CD4-positive, alpha-beta T cell treated with Interleukin-6 at 100 ng/mL for 8 hours (primary cell): Measurements from ENCODE around the gene AGO3.
"Not testable (repeated sequence)": the region's sequence is repeated elsewhere in the genome, so short reads cannot be mapped to it uniquely, and the experiment has no call there.

ENCODE experiments used
- DNase-seq: peaks from one replicate; pipeline ENCODE4 v3.0.0-alpha.2; 2020; ENCODE audit warnings: mixed read lengths, low spot score

AGO3 gene

GRCh38 chr1:35925741-35926140 lies 5.2 kb upstream of the AGO3 start:
- DNase-seq = no peak

GRCh38 chr1:35927472-35927871 lies 3.4 kb upstream of the AGO3 start:
- DNase-seq = no peak

- DNase-seq = peak; percentile 11
Measured at GRCh38 chr1:35929730-35930592, 944 bp upstream of the AGO3 start.

GRCh38 chr1:35931446-35932157 lies 697 bp downstream of the AGO3 start:
- DNase-seq = peak; percentile 5

GRCh38 chr1:35932158-35932636 lies 1.3 kb downstream of the AGO3 start:
- no peak for DNase-seq

- no peak for DNase-seq
Measured at GRCh38 chr1:35932941-35933340, 2.0 kb downstream of the AGO3 start.

- DNase-seq = no peak
Measured at GRCh38 chr1:35935442-35936388, 4.8 kb downstream of the AGO3 start.

GRCh38 chr1:35936838-35937237 lies 5.9 kb downstream of the AGO3 start:
- DNase-seq = no peak

- no peak for DNase-seq
Measured at GRCh38 chr1:35939484-35939883, 8.6 kb downstream of the AGO3 start.

- no peak for DNase-seq
Measured at GRCh38 chr1:35945327-35945726, 14.4 kb downstream of the AGO3 start.

GRCh38 chr1:35947547-35947946 lies 16.6 kb downstream of the AGO3 start:
- no peak for DNase-seq

- no peak for DNase-seq
Measured at GRCh38 chr1:35958558-35958957, 27.7 kb downstream of the AGO3 start.

GRCh38 chr1:35959304-35959703 lies 28.4 kb downstream of the AGO3 start:
- no peak for DNase-seq

GRCh38 chr1:35962952-35963351 lies 32.0 kb downstream of the AGO3 start:
- no peak for DNase-seq

- not testable (repeated sequence) for DNase-seq
Measured at GRCh38 chr1:35964277-35964676, 33.4 kb downstream of the AGO3 start.

- no peak for DNase-seq
Measured at GRCh38 chr1:35968396-35968795, 37.5 kb downstream of the AGO3 start.

GRCh38 chr1:35971601-35972000 lies 40.7 kb downstream of the AGO3 start:
- DNase-seq = no peak

GRCh38 chr1:35972631-35973030 lies 41.7 kb downstream of the AGO3 start:
- DNase-seq = not testable (repeated sequence)

- no peak for DNase-seq
Measured at GRCh38 chr1:35980090-35980489, 49.2 kb downstream of the AGO3 start.

GRCh38 chr1:35988237-35988636 lies 57.3 kb downstream of the AGO3 start:
- DNase-seq = no peak

GRCh38 chr1:36006941-36007500 lies 76.1 kb downstream of the AGO3 start:
- DNase-seq = no peak

- no peak for DNase-seq
Measured at GRCh38 chr1:36007741-36008140, 76.8 kb downstream of the AGO3 start.
